Measurements from ENCODE around the gene MAP4K3.

DNA sequence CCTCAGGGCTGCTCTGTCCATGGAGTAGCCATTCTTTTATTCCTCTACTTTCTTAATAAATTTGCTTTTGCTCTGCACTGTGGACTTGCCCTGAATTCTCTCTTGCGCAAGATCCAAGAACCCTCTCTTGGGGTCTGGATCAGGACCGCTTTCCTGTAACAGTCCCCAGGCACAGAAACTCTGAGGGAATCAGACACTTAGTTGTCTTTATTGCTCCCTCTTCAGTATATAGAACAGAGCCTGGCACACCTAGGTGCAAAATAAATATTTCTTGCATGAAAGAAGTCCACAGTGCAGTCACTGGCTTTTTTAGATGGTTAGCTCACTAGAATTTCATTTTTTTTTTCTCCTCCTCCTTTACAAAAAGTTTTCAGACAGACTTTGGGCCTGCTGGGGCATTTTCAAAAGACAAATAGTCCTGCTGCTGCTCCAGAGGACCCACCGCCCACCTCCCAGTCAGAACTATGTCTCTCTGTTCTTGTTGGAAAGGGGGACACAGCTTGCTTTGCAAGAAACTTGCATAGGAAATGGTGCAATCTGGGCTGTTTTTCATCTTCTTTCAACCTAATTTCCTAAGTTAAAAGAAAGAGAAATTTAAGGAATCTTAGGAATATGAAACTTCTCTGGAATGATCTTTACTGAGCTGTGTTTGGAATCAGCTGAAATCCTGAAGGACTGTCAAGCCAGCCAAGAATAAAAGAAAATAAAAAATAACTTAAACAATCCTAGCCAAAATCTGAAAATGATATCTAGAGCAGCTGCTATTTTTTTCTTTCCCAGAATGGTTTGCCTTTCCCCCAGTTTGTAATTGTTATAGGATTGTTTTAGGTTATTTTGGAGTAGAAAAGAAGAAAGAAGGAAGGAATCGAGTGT, 31.7 kb upstream of the MAP4K3 start:
- no peak for TF ChIP-seq POLR2A (IDR thresholded peaks at IDR 0.05; ENCODE audit: low read length)
- no peak for TF ChIP-seq GATA1 (IDR thresholded peaks at IDR 0.05; ENCODE audit: low read depth, low read length)

Measured in erythroblast (primary cell).